Retinal pigment epithelial cell (primary cell): ENCODE results near the gene KIAA1958.
A peak's percentile ranks its signal among the peaks of the same experiment; 100 is the strongest.

ENCODE experiments used
- DNase-seq: peaks from one replicate; pipeline ENCODE4 v3.0.0-alpha.2; 2010; ENCODE audit warnings: low read depth
- H3K4me3 ChIP-seq: 2 replicates; pipeline ENCODE4 v1.5.1; 2011; ENCODE audit warnings: mild to moderate bottlenecking, low read length, control low read depth, moderate library complexity
- TF ChIP-seq, protein P1 (sequence below): conservative IDR thresholded peaks from 2 replicates; pipeline ENCODE4 v1.5.1; 2011; ENCODE audit warnings: low read depth, low read length, control low read depth, inconsistent platforms

Gene KIAA1958

DNA sequence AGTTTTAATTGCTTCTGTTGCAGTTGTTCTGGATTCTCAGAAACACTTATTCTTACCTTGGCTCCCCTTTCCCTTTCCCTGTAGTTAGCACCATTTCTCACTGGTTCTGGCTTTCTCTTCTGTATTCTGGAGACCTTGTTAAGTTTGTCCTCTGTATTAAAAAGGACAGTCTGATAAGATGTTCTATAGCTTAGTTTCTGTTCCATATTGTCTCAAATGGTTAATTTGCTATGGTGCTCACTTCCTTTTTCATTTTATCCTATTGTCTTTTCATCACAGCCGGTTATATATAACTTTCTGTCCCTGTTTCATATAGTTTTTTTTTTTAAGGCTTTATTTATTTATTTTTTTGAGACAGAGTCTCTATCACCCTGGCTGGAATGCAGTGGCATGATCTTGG lies 41.4 kb upstream of the KIAA1958 start:
- TF ChIP-seq, protein P1, sequence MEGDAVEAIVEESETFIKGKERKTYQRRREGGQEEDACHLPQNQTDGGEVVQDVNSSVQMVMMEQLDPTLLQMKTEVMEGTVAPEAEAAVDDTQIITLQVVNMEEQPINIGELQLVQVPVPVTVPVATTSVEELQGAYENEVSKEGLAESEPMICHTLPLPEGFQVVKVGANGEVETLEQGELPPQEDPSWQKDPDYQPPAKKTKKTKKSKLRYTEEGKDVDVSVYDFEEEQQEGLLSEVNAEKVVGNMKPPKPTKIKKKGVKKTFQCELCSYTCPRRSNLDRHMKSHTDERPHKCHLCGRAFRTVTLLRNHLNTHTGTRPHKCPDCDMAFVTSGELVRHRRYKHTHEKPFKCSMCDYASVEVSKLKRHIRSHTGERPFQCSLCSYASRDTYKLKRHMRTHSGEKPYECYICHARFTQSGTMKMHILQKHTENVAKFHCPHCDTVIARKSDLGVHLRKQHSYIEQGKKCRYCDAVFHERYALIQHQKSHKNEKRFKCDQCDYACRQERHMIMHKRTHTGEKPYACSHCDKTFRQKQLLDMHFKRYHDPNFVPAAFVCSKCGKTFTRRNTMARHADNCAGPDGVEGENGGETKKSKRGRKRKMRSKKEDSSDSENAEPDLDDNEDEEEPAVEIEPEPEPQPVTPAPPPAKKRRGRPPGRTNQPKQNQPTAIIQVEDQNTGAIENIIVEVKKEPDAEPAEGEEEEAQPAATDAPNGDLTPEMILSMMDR: no peak
- no peak overlapping the region for H3K4me3 ChIP-seq
- DNase-seq: no peak

DNA sequence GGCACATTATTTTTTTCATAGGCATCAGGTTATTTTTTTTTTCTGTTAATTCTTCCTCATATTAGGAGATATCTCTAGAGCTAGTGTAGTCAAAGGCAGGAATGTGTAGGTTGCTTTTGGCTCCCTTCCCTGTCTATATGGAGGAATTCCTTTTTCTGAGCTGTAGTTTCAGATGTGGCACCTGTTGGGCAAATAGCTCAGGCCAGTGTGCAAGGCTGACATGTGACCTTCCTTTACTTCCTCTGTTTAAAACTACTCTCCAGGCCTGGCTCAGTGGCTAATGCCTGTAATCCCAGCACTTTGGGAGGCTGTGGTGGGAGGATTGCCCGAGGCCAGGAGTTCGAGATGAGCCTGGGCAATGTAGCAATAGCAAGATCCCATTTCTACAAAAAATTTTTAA lies 40.5 kb upstream of the KIAA1958 start:
- H3K4me3 ChIP-seq: no peak overlapping the region
- DNase-seq: no peak
- TF ChIP-seq, protein P1: no peak

DNA sequence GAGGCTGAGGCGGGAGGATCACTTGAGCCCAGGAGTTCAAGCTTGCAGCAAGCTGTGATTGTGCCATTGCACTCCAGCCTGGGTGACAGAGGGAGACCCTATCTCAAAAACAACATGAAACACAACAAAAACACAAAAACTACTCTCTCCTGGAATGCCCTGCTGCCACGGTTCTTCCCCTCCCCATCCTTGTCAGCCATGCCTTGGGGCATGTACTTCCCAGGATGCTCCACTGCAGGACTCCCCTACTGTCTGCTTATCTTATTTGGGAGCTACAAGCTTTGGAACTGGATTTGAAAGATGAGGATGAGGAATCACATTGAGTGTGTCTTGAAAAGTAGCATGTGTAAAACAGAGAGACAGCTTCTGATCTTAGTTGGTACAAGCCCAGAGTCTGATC lies 40.1 kb upstream of the KIAA1958 start:
- H3K4me3 ChIP-seq: no peak overlapping the region
- DNase-seq: no peak
- TF ChIP-seq, protein P1: no peak

DNA sequence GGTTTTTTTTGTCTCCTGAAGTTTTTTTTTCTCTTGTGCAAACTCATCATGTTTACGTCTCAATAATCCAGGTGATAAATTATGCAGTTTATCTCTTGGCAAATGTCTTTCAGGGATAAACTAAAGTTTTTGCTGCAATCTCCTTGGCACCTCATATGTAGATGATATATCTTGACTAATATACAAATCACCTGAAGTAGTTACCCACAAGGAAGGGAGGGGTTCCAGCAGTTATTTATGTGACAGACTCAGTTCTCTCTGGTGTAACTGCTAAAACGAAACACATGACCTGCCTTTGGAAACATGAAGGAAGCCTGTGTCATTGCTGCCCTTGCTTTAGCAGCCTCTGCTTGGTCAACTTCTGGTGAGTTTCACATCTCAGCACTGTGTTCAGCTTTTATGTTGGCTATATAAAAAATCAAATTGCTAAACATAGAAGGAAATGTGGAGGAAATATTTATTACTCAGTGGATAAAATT lies 39.3 kb upstream of the KIAA1958 start:
- peak; percentile 2 for DNase-seq
- H3K4me3 ChIP-seq: no peak overlapping the region
- TF ChIP-seq, protein P1: no peak

DNA sequence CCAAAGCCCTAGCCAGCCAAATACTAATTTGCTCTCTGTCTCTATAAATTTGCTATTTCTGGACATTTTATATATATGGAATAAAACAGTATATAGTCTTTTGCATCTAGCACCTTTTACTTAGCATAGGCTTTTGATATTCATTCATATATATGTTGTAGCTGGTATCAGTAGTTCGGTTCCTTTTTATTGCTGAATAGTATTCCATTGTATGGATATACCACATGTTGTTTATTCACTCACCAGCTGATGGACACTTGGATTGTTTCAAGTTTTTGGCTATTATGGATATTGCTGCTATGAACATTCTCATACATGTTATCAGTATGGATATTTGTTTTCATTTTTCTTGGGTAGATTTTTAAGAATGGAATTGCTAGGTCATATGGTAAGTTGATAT lies 23.8 kb upstream of the KIAA1958 start:
- TF ChIP-seq, protein P1: no peak
- DNase-seq: no peak
- H3K4me3 ChIP-seq: no peak overlapping the region

DNA sequence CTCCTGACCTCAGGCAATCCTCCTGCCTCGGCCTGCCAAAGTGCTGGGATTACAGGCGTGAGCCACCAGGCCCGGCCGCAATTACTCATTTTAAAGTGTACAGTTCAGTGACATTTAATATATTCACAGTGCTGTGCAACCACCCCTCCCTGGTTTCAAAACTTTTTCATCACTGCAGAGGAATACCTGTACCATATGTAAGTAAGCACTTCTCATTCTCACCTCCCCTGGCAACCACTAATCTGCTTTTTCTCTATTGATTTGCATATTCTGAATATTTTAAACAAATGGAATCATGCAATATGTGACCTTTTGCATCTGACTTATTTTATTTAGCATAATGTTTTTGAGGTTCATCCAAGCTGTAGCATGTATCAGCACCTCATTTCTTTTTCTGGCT lies 21.3 kb upstream of the KIAA1958 start:
- no peak for DNase-seq
- TF ChIP-seq, protein P1: no peak
- H3K4me3 ChIP-seq: no peak overlapping the region

DNA sequence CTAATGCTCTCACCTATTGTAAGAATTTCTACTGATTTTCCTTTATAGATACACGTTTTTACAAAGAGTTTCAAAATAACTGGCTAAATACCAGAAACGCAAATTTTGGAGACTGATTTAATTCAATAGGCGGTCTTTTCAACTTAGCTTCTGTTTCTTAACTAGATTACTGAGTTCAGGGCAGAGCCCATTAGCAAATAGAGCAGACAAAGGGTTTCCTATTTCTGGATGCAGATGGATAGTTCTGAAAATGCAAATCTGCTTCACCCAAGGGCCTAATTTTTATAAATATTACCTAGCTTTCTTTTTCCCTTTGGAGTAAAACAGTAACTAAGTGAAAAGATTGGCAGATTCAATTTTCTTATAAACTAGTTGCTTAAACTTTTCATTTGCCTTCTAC lies 13.6 kb upstream of the KIAA1958 start:
- no peak for DNase-seq
- TF ChIP-seq, protein P1: no peak
- H3K4me3 ChIP-seq: no peak overlapping the region
